GM12873 (cell line): ENCODE results near the gene FOXM1.

Experiments
- TF ChIP-seq, protein P1 (sequence below): IDR thresholded peaks from 2 replicates; pipeline ENCODE4 v1.5.1; 2012; ENCODE audit warnings: low read depth, mild to moderate bottlenecking, moderate library complexity, low read length, control low read depth; ENCODE audit not compliant: insufficient read depth; ENCODE audit errors: missing control alignments

The FOXM1 gene

DNA sequence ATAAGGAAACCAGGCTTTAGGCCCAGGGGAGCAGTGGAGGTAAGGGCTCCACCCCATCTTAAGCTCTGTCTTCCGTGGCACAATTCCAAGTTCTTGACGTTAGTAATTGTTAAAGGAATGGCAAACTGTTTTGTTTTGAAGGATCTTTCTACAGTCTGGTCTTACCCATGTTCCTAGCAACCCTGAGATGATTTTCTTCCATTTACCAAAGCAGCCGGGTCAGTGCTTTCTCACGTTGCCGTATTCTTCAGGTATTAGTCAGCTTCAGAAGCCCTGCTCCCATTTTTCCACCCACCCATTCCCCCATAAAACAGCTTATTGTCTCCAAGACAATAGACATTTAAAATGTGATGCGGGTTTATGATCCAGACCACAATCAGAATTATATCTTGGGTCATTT, 52.4 kb downstream of the FOXM1 start:
- TF ChIP-seq, protein P1, sequence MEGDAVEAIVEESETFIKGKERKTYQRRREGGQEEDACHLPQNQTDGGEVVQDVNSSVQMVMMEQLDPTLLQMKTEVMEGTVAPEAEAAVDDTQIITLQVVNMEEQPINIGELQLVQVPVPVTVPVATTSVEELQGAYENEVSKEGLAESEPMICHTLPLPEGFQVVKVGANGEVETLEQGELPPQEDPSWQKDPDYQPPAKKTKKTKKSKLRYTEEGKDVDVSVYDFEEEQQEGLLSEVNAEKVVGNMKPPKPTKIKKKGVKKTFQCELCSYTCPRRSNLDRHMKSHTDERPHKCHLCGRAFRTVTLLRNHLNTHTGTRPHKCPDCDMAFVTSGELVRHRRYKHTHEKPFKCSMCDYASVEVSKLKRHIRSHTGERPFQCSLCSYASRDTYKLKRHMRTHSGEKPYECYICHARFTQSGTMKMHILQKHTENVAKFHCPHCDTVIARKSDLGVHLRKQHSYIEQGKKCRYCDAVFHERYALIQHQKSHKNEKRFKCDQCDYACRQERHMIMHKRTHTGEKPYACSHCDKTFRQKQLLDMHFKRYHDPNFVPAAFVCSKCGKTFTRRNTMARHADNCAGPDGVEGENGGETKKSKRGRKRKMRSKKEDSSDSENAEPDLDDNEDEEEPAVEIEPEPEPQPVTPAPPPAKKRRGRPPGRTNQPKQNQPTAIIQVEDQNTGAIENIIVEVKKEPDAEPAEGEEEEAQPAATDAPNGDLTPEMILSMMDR: no peak

DNA sequence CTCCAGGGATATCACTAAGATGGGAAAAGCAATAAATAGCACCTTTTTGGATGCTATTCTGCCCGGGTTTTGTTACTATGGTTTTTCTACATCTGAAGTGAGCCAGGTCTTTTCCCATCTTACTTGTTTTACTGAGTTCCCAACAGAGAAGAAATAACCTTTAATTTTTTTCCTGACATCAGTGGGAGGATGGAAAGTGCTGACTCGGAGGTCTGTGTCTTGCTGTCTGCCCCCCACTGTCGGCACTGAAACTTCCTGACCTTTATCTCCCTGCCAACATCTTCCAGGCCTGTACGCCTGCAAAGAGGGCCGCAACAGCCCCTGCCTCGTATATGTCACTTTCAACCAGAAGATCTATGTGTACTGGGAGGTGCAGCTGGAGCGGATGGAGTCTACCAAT, 53.5 kb downstream of the FOXM1 start:
- TF ChIP-seq, protein P1: no peak

DNA sequence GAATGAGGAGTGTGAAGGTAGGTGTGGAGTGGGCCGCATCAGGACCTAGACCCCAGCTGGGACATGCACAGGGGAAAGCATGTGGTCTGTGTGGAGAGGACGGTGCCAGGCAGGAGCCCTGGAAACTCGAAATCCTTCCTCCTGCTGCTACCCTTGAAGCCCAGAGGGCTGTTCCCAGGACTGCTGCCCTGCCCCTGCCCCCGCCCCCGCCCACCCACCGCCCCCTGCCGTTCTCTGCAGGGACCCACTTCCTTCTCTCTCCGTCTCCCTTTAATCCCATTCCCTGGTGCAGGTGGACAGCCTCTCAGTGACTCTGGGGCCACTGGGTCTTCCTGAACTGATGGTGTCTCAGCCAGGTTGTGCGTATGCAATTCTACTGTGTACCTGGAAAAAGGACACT, 56.5 kb downstream of the FOXM1 start:
- TF ChIP-seq, protein P1: no peak

DNA sequence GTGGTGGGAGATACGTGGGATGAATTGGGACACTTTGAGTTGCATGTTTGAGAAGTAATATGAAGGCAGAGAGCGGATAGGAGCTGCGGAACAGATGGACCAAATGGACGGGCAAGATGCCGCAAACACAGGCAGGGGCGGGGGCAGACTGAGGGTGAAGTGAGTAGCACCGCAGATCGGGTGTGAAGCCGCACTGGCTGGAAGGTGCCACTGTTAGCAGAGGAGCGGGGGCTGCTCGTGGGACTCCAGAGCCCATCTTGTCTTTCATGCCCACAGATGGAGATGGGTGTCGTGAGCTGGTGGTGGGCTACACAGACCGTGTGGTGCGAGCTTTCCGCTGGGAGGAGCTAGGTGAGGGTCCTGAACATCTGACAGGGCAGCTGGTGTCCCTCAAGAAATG, 57.2 kb downstream of the FOXM1 start:
- TF ChIP-seq, protein P1: no peak

DNA sequence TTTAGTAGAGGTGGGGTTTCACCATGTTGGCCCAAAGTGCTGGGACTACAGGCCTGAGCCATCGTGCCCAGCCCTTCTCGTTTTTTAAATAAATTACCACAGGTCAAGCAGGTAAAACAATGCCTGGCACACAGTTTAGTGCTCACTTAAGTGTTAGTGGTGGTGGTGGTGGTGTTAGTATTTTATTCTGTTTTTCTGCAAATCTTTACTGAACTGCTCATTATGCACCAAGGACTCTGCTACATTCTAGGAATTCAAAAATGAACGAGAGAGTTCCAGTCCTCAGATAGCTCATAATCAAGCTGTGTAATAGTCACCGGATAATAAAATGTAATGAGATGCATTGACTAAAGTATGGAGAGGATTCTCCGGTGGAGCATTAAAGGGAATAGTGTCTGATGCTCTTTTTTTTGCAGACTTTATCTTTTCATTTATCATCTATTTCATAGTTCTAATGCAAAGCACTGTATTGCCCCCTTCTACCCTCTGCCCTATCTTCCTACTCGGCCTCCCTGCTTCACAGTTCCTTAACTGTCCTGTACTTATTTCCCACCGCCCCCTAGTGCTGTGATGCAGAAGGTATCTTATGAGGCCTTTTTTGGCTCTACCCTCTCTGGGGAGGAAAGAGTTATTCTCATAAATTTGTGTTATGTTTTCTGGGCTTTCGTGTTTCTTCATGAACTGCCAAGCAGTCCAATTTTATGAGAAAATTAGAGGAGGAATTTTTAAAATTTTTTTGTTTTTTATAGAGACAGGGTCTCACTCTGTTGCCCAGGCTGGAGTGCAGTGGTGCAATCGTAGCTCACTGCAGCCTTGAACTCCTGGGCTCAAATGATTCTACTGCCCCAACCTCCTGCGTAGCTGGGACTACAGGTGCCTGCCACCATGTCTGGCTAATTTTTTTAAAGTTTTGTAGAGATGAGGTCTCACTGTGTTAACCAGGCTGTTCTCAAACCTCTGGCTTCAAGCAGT, 63.5 kb downstream of the FOXM1 start:
- TF ChIP-seq, protein P1: peak; percentile 70

DNA sequence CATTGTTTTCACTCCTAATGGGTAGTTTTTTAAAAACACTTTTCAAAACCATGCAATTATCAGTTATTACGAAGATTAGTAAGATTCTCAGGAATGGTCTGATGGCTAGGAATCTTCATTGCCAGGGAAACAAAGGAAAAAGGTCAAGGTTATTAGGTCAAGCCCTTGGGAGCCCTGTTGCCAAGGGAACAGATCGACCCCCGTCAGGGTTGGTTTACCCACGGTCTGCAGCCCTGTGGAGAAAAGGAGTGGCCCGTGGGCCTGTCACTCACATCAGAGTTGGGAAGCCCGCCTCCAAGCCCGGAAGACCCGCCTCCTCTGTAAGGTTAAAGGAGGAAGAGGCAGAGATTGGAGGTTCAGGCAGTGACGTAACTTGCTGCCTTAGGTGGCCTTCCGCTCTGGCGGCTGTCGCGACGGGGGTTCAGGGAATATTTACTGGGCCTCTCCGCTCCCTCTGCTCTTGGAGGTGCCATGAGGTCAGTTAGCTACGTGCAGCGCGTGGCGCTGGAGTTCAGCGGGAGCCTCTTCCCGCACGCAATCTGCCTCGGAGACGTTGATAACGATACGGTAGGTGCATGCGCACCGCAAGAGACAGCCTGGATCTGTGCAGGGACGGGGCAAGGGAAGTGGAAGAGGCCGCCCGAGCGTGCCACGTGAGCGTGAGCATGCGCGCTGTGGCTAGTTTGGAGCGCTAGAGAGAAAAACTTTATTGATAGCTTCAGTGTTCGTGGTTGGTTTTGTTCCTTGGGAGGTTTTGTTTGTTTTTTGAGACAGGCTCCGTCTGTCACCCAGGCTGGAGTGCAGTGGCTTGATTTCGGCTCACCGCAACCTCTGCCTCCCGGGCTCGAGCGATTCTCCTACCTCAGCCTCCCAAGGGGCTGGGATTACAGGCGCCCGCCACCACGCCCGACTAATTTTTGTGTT, 64.4 kb downstream of the FOXM1 start, which contains the start of gene ITFG2:
Gene ITFG2, plus strand, starts transcription at position 379 of the 924 bp plus-strand sequence. Its CDS starts 93 bp downstream, at position 472.
- TF ChIP-seq, protein P1: peak; percentile 3

DNA sequence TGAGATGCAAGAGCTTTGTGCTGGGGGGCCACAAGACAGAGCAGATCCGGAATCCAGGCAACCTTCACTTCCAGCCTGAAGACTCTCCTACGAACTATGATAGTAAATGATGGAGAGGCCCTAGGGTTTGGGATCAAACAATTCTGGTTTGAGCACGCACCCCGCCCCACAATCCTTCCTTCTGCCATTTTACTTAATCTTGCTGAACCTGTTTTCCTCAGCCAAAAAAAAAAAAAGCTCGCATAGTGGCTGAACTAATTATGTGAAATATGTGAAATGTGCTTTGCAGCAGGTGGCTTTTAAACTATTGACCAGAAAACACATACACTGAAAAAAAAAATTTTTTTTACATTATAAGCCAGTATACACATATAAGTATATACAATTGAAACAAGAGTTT, 65.2 kb downstream of the FOXM1 start:
- TF ChIP-seq, protein P1: no peak
